Choroid plexus epithelial cell (primary cell): ENCODE results near the gene PTGDR.

Source experiments
- DNase-seq: peaks from one replicate; pipeline ENCODE4 v3.0.0-alpha.2; 2010; ENCODE audit warnings: low read depth
- H3K4me3 ChIP-seq: 2 replicates; pipeline ENCODE4 v1.5.1; 2011; ENCODE audit warnings: low read depth, mild to moderate bottlenecking, control low read depth, low read length, moderate library complexity
- TF ChIP-seq, protein P1 (sequence below): conservative IDR thresholded peaks from 2 replicates; pipeline ENCODE4 v1.5.1; 2011; ENCODE audit warnings: low read depth, mild to moderate bottlenecking, control low read depth, inconsistent platforms, low read length, moderate library complexity

The PTGDR gene

GRCh38 chr14:52307905-52308304 is 40.4 kb downstream of the PTGDR start:
- TF ChIP-seq, protein P1, sequence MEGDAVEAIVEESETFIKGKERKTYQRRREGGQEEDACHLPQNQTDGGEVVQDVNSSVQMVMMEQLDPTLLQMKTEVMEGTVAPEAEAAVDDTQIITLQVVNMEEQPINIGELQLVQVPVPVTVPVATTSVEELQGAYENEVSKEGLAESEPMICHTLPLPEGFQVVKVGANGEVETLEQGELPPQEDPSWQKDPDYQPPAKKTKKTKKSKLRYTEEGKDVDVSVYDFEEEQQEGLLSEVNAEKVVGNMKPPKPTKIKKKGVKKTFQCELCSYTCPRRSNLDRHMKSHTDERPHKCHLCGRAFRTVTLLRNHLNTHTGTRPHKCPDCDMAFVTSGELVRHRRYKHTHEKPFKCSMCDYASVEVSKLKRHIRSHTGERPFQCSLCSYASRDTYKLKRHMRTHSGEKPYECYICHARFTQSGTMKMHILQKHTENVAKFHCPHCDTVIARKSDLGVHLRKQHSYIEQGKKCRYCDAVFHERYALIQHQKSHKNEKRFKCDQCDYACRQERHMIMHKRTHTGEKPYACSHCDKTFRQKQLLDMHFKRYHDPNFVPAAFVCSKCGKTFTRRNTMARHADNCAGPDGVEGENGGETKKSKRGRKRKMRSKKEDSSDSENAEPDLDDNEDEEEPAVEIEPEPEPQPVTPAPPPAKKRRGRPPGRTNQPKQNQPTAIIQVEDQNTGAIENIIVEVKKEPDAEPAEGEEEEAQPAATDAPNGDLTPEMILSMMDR, result no peak
- DNase-seq, result no peak
- no peak overlapping the region for H3K4me3 ChIP-seq

DNA sequence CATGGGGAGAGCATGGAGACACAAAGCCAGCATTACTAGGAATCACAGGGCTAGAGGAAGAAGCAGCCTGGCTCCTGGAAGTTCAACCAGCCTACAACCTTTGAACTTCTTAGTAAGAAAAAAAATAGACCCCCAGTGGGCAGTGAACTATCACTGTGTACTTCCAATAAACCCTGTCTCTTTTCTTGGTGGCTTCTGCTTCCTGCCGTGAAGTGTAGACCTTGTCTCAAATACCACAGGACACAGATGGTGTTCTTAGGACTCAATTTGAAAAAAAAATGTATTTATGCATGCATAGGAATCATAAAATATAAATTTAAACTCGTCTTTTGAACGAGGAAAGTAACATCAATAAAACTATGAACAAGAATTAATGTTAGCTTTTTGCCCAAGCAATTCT is 43.0 kb downstream of the PTGDR start:
- no peak overlapping the region for H3K4me3 ChIP-seq
- TF ChIP-seq, protein P1, result no peak
- DNase-seq, result no peak

GRCh38 chr14:52312931-52313355 is 45.4 kb downstream of the PTGDR start:
- peak overlapping the region; percentile 89 for H3K4me3 ChIP-seq
- TF ChIP-seq, protein P1, result no peak
- DNase-seq, result no peak

GRCh38 chr14:52313462-52313861 is 46.0 kb downstream of the PTGDR start:
- TF ChIP-seq, protein P1, result no peak
- DNase-seq, result no peak
- peak overlapping the region; percentile 89 for H3K4me3 ChIP-seq

GRCh38 chr14:52313903-52314594 is 46.6 kb downstream of the PTGDR start, which contains the start of gene PTGER2:
TSS of gene PTGER2 (plus strand) at chr14:52314312. CDS start at chr14:52314549, 237 bp downstream.
- TF ChIP-seq, protein P1, result no peak
- DNase-seq, result peak; percentile 97

DNA sequence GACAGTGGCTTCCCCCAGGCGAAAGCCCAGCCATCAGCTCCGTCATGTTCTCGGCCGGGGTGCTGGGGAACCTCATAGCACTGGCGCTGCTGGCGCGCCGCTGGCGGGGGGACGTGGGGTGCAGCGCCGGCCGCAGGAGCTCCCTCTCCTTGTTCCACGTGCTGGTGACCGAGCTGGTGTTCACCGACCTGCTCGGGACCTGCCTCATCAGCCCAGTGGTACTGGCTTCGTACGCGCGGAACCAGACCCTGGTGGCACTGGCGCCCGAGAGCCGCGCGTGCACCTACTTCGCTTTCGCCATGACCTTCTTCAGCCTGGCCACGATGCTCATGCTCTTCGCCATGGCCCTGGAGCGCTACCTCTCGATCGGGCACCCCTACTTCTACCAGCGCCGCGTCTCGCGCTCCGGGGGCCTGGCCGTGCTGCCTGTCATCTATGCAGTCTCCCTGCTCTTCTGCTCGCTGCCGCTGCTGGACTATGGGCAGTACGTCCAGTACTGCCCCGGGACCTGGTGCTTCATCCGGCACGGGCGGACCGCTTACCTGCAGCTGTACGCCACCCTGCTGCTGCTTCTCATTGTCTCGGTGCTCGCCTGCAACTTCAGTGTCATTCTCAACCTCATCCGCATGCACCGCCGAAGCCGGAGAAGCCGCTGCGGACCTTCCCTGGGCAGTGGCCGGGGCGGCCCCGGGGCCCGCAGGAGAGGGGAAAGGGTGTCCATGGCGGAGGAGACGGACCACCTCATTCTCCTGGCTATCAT is 47.3 kb downstream of the PTGDR start:
- peak overlapping the region; percentile 89 for H3K4me3 ChIP-seq
- DNase-seq, result peak; percentile 40
- TF ChIP-seq, protein P1, result no peak

More at GRCh38 chr14:52313903-52314594, 46.6 kb downstream of the PTGDR start, which contains the start of gene PTGER2:
- H3K4me3 ChIP-seq, result peak within 1 kb of the TSS; percentile 89

DNA sequence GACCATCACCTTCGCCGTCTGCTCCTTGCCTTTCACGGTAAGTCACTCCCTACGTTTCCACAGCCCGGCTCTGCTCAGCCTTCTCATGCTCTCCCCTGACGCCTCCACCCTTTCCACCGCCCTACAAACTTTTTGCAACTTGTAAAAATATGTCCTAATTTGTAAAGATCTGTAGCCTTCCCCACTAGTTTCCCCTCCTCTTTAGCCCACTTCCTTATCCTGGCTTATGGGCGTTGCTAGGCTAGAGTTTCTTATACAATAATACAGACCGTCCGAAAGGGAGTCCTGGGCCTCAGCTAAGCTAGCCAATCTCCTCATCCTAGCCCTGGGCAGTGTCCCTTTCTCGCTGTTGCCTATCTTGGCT is 47.8 kb downstream of the PTGDR start:
- TF ChIP-seq, protein P1, result no peak
- peak overlapping the region; percentile 89 for H3K4me3 ChIP-seq
- peak; percentile 28 for DNase-seq
